22Rv1 (cell line): ENCODE data around the gene RSRC1.

Experiments used
- CTCF ChIP-seq: fragments of 450-650 bp; IDR thresholded peaks from 2 replicates; pipeline ENCODE4 v1.5.1; 2017; ENCODE audit warnings: mild to moderate bottlenecking
- ZFX ChIP-seq: fragments of 450-650 bp; IDR thresholded peaks from 2 replicates; pipeline ENCODE4 v1.6.1; 2017; ENCODE audit warnings: antibody characterized with exemption, borderline replicate concordance

DNA sequence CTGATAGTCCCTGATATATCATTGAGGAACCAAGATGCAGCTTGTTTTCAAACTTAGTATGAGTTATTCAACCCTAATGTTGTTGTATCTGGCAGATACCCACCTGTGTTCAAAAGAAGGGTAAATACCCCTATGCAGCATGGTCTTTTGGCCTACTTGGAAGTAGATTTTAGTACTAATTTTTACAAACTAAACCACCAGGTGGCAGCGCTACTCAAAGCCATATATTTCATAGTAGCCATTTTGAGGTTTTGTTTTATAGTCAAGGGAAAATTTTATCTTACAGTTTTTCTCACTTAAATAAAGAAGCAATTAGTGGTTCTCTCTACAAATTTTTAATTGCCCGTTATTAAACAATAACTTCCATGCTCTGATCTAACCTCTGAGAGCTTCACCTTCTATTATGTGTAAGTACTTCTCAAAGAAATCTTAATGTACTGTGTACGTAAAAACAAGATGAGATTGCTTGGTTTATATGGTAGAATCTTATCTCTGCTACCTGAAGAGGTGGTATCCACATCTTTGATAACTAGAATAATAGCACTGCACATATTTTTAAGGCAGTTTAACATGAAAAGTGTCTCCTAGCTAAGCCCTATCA lies 429.6 kb downstream of the RSRC1 start:
- TF ChIP-seq CTCF, result peak; percentile 87
- no peak for TF ChIP-seq ZFX
